IMR-90 (cell line): ENCODE measurements around the gene NIPAL3.

Experiments
- BHLHE40 ChIP-seq: fragments of 150-350 bp; IDR thresholded peaks from 2 replicates; pipeline ENCODE4 v1.6.1; 2016; ENCODE audit warnings: mild to moderate bottlenecking, low read depth, low read length
- CTCF ChIP-seq: conservative IDR thresholded peaks from 2 replicates; pipeline ENCODE4 v1.5.1; 2012; ENCODE audit warnings: mild to moderate bottlenecking, low read depth, low read length, improper control_type of control experiment
- FOS ChIP-seq: fragments of 150-350 bp; IDR thresholded peaks from 2 replicates; pipeline ENCODE4 v1.6.1; 2016; ENCODE audit warnings: low read depth, low read length
- MAZ ChIP-seq: IDR thresholded peaks from 2 replicates; pipeline ENCODE4 v1.6.1; 2012; ENCODE audit warnings: low read depth, mild to moderate bottlenecking, low read length, improper control_type of control experiment, moderate library complexity, borderline replicate concordance
- MXI1 ChIP-seq: IDR thresholded peaks from 2 replicates; pipeline ENCODE4 v1.6.1; 2012; ENCODE audit warnings: low read depth, mild to moderate bottlenecking, low read length, moderate library complexity, borderline replicate concordance
- NFE2L2 ChIP-seq: fragments of 150-350 bp; IDR thresholded peaks from 2 replicates; pipeline ENCODE4 v1.6.1; 2016; ENCODE audit warnings: low read depth, mild to moderate bottlenecking, low read length
- POLR2A ChIP-seq: IDR thresholded peaks from 2 replicates; pipeline ENCODE4 v1.6.1; 2012; ENCODE audit warnings: mild to moderate bottlenecking, low read depth, low read length
- RAD21 ChIP-seq: IDR thresholded peaks from 2 replicates; pipeline ENCODE4 v1.6.1; 2012; ENCODE audit warnings: low read length, improper control_type of control experiment
- RCOR1 ChIP-seq: IDR thresholded peaks from 2 replicates; pipeline ENCODE4 v1.6.1; 2012; ENCODE audit warnings: mild to moderate bottlenecking, low read length, improper control_type of control experiment; ENCODE audit not compliant: insufficient replicate concordance
- RFX5 ChIP-seq: IDR thresholded peaks from 2 replicates; pipeline ENCODE4 v1.8.0; 2012; ENCODE audit warnings: low read depth, mild to moderate bottlenecking, low read length, moderate library complexity
- SMC3 ChIP-seq: fragments of 150-350 bp; IDR thresholded peaks from 2 replicates; pipeline ENCODE4 v1.6.1; 2016; ENCODE audit warnings: low read depth, mild to moderate bottlenecking, antibody characterized with exemption, low read length, moderate library complexity
- TF ChIP-seq, protein P1 (sequence below): fragments of 150-350 bp; IDR thresholded peaks from 2 replicates; pipeline ENCODE4 v1.6.1; 2017; ENCODE audit warnings: mild to moderate bottlenecking, antibody characterized with exemption, low read length, low read depth
- TF ChIP-seq, protein P2 (sequence below): fragments of 150-350 bp; IDR thresholded peaks from 2 replicates; pipeline ENCODE4 v1.6.1; 2016; ENCODE audit warnings: low read depth, mild to moderate bottlenecking, low read length, moderate library complexity, borderline replicate concordance

DNA sequence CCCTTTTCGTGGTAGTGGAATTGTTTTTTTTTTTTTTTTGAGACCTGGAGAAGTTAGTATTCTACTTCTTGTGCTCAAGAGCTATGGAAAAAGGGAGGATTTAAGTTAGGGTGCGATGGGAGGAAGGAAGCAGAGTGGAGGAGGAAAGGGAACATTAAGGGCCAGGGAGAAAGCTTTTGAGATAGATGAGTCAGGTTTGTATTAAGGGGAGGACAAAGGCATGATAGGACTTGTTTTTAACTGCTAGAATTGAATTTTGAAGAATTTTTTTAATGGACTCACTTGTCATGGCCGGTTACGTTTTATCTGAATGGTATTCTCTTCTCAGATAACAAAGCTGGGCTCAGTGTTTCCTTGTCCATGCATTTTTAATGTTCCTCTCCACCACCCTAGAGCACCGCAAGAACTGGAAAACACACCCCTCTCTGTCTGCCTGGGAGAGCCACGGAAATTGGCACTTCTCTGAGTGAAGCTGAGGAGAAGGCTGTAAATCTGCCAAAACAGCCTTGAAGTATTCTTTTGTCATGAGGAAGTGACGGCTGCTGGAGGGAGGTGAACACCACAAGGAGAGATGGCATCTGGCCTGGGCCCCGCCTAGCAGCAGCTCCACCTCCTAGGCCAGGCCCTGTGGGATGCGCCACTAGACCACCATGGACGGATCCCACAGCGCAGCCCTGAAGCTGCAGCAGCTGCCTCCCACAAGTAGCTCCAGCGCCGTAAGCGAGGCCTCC lies 3.5 kb downstream of the NIPAL3 start:
- TF ChIP-seq POLR2A (no peak), CTCF (no peak), MXI1 (no peak), SMC3 (no peak), RFX5 (no peak), RAD21 (no peak), RCOR1 (no peak), FOS (no peak), BHLHE40 (no peak), MAZ (no peak), NFE2L2 (no peak)
- TF ChIP-seq, protein P1, sequence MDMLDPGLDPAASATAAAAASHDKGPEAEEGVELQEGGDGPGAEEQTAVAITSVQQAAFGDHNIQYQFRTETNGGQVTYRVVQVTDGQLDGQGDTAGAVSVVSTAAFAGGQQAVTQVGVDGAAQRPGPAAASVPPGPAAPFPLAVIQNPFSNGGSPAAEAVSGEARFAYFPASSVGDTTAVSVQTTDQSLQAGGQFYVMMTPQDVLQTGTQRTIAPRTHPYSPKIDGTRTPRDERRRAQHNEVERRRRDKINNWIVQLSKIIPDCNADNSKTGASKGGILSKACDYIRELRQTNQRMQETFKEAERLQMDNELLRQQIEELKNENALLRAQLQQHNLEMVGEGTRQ = no peak
- TF ChIP-seq, protein P2, sequence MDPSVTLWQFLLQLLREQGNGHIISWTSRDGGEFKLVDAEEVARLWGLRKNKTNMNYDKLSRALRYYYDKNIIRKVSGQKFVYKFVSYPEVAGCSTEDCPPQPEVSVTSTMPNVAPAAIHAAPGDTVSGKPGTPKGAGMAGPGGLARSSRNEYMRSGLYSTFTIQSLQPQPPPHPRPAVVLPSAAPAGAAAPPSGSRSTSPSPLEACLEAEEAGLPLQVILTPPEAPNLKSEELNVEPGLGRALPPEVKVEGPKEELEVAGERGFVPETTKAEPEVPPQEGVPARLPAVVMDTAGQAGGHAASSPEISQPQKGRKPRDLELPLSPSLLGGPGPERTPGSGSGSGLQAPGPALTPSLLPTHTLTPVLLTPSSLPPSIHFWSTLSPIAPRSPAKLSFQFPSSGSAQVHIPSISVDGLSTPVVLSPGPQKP = no peak
